Breast epithelium (tissue), 4 donors: ENCODE results near the gene DLX6. TPM values are rescaled to one million over a fixed set of nuclear protein-coding genes. Genes with fewer than 3 reads are reported as not detected.

Source experiments
- DNase-seq, 2 donors: peaks; one replicate each; pipeline ENCODE4 v3.0.0-alpha.2; 2019; ENCODE audit warnings: low spot score in 2 of 2
- H3K27ac ChIP-seq, 2 donors: fragments of 200-600 bp; sonication (generic) in 1 of 2; one replicate each; pipeline ENCODE4 v1.5.1; 2016 to 2019; ENCODE audit warnings: mild to moderate bottlenecking in 1 of 2
- H3K27me3 ChIP-seq, 2 donors: fragments of 200-600 bp; sonication (generic) in 1 of 2; one replicate each; pipeline versions ENCODE4 v1.5.1 to v1.6.0; 2017 to 2019; ENCODE audit warnings: control low read depth in 1 of 2, mild to moderate bottlenecking in 1 of 2
- H3K36me3 ChIP-seq: fragments of 200-600 bp; one replicate; pipeline ENCODE4 v1.5.1; 2019
- H3K4me1 ChIP-seq, 2 donors: fragments of 200-600 bp; sonication (generic); one replicate each; pipeline ENCODE4 v1.5.1; 2016 to 2019; ENCODE audit warnings: control low read depth in 1 of 2
- H3K4me3 ChIP-seq, 3 donors: fragments of 200-600 bp; sonication (generic); 1 replicate in 2 of 3; 2 replicates in 1 of 3; pipeline ENCODE4 v1.5.1; 2016 to 2019; ENCODE audit warnings: mild to moderate bottlenecking in 3 of 3, moderate library complexity in 2 of 3
- H3K9me3 ChIP-seq, 2 donors: fragments of 200-600 bp; sonication (generic) in 1 of 2; one replicate each; pipeline ENCODE4 v1.5.1; 2016 to 2019; ENCODE audit warnings: control low read depth in 1 of 2
- CTCF ChIP-seq, 3 donors: fragments of 450-650 bp; IDR thresholded peaks; one replicate each; pipeline ENCODE4 v1.5.1; 2016 to 2017; ENCODE audit warnings: antibody characterized with exemption in 3 of 3, mild to moderate bottlenecking in 3 of 3, moderate library complexity in 3 of 3
- POLR2A ChIP-seq: fragments of 450-650 bp; IDR thresholded peaks from one replicate; pipeline ENCODE4 v1.6.1; 2016; ENCODE audit warnings: antibody characterized with exemption, mild to moderate bottlenecking, moderate library complexity
- POLR2AphosphoS5 ChIP-seq, 3 donors: sonication (generic); formaldehyde crosslinking; IDR thresholded peaks; one replicate each; pipeline ENCODE4 v1.6.1; 2017; ENCODE audit warnings: antibody characterized with exemption in 3 of 3
- intact Hi-C: fragments of 100-400 bp; cut with DNase I; formaldehyde crosslinking; loops from one replicate; pipeline ENCODE4 v1.15.1; 2023; ENCODE audit warnings: low total_unique reads
- total RNA-seq, 3 donors: library from RNA; depleted of rRNA; stranded (reverse); fragments of >200 nt; gene quantifications; one replicate each; pipeline ENCODE4 v1.1.0, GENCODE V29; 2016

Gene DLX6
- total RNA-seq, 3 donors from 2014 or later: under 0.01 TPM; not detected in 2

GRCh38 chr7:96998333-96998732, 7.0 kb upstream of the DLX6 start:
- no peak overlapping the region for H3K4me3 ChIP-seq
- no peaks in the 10 kb centered on the region for H3K36me3 ChIP-seq
- H3K9me3 ChIP-seq: no peaks in the 10 kb centered on the region
- no peak for TF ChIP-seq POLR2A
- TF ChIP-seq POLR2AphosphoS5 (IDR thresholded peaks at IDR 0.05): no peak
- TF ChIP-seq CTCF (IDR thresholded peaks at IDR 0.05): no peak
- intact Hi-C loops: no loop called here
- H3K27me3 ChIP-seq: peaks cover 0 to 100% of the 10 kb centered on the region in 2 donors
- DNase-seq: no peak
- H3K4me1 ChIP-seq: no peaks in the 10 kb centered on the region
- no peak overlapping the region for H3K27ac ChIP-seq

- no peak for TF ChIP-seq POLR2AphosphoS5 (IDR thresholded peaks at IDR 0.05)
- TF ChIP-seq POLR2A: no peak
- TF ChIP-seq CTCF (IDR thresholded peaks at IDR 0.05): no peak
- Histone ChIP-seq H3K9me3 (no peaks in the 10 kb centered on the region), H3K27me3 (peaks cover 0 to 100% of the 10 kb centered on the region in 2 donors)
These were observed 6.6 kb upstream of the DLX6 start for GRCh38 chr7:96998744-96999143.

GRCh38 chr7:97001221-97001620, 4.1 kb upstream of the DLX6 start:
- no peaks in the 10 kb centered on the region for H3K36me3 ChIP-seq
- no peak for DNase-seq
- H3K4me1 ChIP-seq: no peaks in the 10 kb centered on the region
- no peak overlapping the region for H3K27ac ChIP-seq
- intact Hi-C loops: no loop called here
- TF ChIP-seq CTCF (IDR thresholded peaks at IDR 0.05) (no peak), POLR2A (no peak), POLR2AphosphoS5 (IDR thresholded peaks at IDR 0.05) (no peak)
- no peaks in the 10 kb centered on the region for H3K9me3 ChIP-seq
- peaks cover 6 to 100% of the 10 kb centered on the region in 2 donors for H3K27me3 ChIP-seq
- H3K4me3 ChIP-seq: no peak overlapping the region

More at GRCh38 chr7:96998744-96999143, 6.6 kb upstream of the DLX6 start:
- H3K27ac ChIP-seq: no peak overlapping the region
- H3K4me3 ChIP-seq: no peak overlapping the region
- H3K36me3 ChIP-seq: no peaks in the 10 kb centered on the region
- H3K4me1 ChIP-seq: no peaks in the 10 kb centered on the region
- intact Hi-C loops: no loop called here
- DNase-seq: no peak

- Histone ChIP-seq H3K27ac (no peak overlapping the region), H3K36me3 (no peaks in the 10 kb centered on the region), H3K4me1 (no peaks in the 10 kb centered on the region), H3K4me3 (no peak overlapping the region), H3K9me3 (no peaks in the 10 kb centered on the region), H3K27me3 (peaks cover 6 to 100% of the 10 kb centered on the region in 2 donors)
- TF ChIP-seq POLR2AphosphoS5 (IDR thresholded peaks at IDR 0.05): no peak
- TF ChIP-seq CTCF (IDR thresholded peaks at IDR 0.05): no peak
- TF ChIP-seq POLR2A: no peak
- intact Hi-C loops: no loop called here
- no peak for DNase-seq
These were observed 3.4 kb upstream of the DLX6 start for GRCh38 chr7:97001656-97002554.

- H3K4me3 ChIP-seq: no peak overlapping the region
- no peaks in the 10 kb centered on the region for H3K9me3 ChIP-seq
- no peak for DNase-seq
- TF ChIP-seq POLR2A: no peak
- TF ChIP-seq CTCF (IDR thresholded peaks at IDR 0.05): no peak
- TF ChIP-seq POLR2AphosphoS5 (IDR thresholded peaks at IDR 0.05): no peak
- no peaks in the 10 kb centered on the region for H3K36me3 ChIP-seq
- peaks cover 8 to 100% of the 10 kb centered on the region in 2 donors for H3K27me3 ChIP-seq
- no peaks in the 10 kb centered on the region for H3K4me1 ChIP-seq
- H3K27ac ChIP-seq: no peak overlapping the region
- intact Hi-C loops: no loop called here
These were observed 2.6 kb upstream of the DLX6 start for GRCh38 chr7:97002555-97003261.
